Gastroesophageal sphincter (tissue), 3 donors: ENCODE data around the gene CROCC2.

Experiments used
- CTCF ChIP-seq, 4 experiments: fragments of 200-600 bp in 2 of 4; fragments of 450-650 bp in 2 of 4; sonication (generic) in 1 of 4; IDR thresholded peaks; one replicate each; pipeline ENCODE4 v1.5.1; 2017 to 2019; ENCODE audit warnings: antibody characterized with exemption in 4 of 4, mild to moderate bottlenecking in 2 of 4, moderate library complexity in 2 of 4
- POLR2AphosphoS5 ChIP-seq: sonication (generic); formaldehyde crosslinking; IDR thresholded peaks from one replicate; pipeline ENCODE4 v1.6.1; 2017; ENCODE audit warnings: antibody characterized with exemption

GRCh38 chr2:240884745-240885144, 21.4 kb upstream of the CROCC2 start:
- TF ChIP-seq CTCF (IDR thresholded peaks at IDR 0.05) = no peak
- no peak for TF ChIP-seq POLR2AphosphoS5
